Bronchial epithelial cell (primary cell): ENCODE results near the gene DHX9. TPM values are rescaled to one million over a fixed set of nuclear protein-coding genes. Genes with fewer than 3 reads are reported as not detected.

ENCODE experiments used
- DNase-seq: peaks from one replicate; pipeline ENCODE4 v3.0.0-alpha.2; 2010; ENCODE audit warnings: low read depth
- FAIRE-seq: peaks from 2 replicates; lab custom pipeline; 2011; peaks lifted over from hg19 to GRCh38; lab: Jason Lieb, UNC
- H3K27me3 ChIP-seq: 2 replicates; pipeline ENCODE4 v1.5.1; 2011; ENCODE audit warnings: low read length; ENCODE audit not compliant: control insufficient read depth, insufficient read depth
- H3K36me3 ChIP-seq: 2 replicates; pipeline ENCODE4 v1.5.1; 2011; ENCODE audit warnings: low read length; ENCODE audit not compliant: control insufficient read depth, insufficient read depth
- H3K4me3 ChIP-seq: 2 replicates; pipeline ENCODE4 v1.5.1; 2011; ENCODE audit warnings: mild to moderate bottlenecking, low read depth, low read length, control low read depth
- total RNA-seq: library from RNA; depleted of rRNA; stranded (reverse); fragments of >200 nt; gene quantifications from 2 replicates; pipeline ENCODE4 v1.2.1, GENCODE V29; 2014
- TF ChIP-seq, protein P1 (sequence below): IDR thresholded peaks from 2 replicates; pipeline ENCODE4 v1.5.1; 2011; ENCODE audit warnings: mild to moderate bottlenecking, moderate library complexity, low read length, control low read depth, inconsistent platforms; ENCODE audit not compliant: insufficient read depth, severe bottlenecking

DHX9 gene
- total RNA-seq, 1 donor from 2014 or later, result 96.9 TPM

DNA sequence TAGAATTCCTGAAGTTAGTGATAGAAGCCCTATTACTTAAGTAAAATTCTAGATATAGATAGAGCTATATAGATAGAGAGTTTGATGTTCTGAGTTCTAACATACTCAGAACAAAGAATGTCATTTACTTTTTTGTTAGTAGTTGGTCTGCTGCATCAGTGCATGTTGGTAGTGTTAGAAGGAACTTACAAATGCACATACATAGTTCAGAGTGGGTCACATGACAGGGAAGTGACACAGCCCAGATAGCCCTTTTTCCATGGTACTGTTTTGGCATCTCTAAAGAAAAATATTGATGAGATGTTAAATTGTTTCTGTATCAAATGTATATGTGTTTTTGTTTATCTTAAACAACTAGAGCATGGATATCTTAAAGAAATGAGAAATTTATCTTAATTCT is 45.7 kb downstream of the DHX9 start:
- Histone ChIP-seq H3K36me3 (peaks cover 26% of the 10 kb centered on the region), H3K27me3 (no peaks in the 10 kb centered on the region), H3K4me3 (no peak overlapping the region)
- no peak for DNase-seq
- no peak for FAIRE-seq
- TF ChIP-seq, protein P1, sequence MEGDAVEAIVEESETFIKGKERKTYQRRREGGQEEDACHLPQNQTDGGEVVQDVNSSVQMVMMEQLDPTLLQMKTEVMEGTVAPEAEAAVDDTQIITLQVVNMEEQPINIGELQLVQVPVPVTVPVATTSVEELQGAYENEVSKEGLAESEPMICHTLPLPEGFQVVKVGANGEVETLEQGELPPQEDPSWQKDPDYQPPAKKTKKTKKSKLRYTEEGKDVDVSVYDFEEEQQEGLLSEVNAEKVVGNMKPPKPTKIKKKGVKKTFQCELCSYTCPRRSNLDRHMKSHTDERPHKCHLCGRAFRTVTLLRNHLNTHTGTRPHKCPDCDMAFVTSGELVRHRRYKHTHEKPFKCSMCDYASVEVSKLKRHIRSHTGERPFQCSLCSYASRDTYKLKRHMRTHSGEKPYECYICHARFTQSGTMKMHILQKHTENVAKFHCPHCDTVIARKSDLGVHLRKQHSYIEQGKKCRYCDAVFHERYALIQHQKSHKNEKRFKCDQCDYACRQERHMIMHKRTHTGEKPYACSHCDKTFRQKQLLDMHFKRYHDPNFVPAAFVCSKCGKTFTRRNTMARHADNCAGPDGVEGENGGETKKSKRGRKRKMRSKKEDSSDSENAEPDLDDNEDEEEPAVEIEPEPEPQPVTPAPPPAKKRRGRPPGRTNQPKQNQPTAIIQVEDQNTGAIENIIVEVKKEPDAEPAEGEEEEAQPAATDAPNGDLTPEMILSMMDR, result no peak

DNA sequence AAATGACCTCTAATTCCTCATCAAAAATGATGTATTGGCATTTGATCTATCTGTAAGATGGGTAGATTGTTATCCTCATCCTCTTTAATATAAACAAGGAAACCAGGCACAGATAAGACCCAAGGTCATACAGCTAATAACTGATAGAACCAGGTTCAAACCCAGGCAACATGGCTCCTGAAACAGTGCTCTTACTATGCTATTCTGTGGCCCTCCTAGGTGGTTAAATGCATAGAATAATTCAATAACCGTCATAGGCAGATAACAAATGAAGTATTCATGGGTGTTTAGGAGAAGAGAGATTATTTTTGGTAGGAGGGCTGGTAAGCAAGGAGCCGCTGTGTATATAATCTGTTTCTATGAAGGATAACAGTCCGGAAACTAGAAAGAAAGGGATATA is 46.4 kb downstream of the DHX9 start:
- Histone ChIP-seq H3K4me3 (no peak overlapping the region), H3K27me3 (no peaks in the 10 kb centered on the region), H3K36me3 (peaks cover 25% of the 10 kb centered on the region)
- no peak for DNase-seq
- TF ChIP-seq, protein P1, result no peak
- FAIRE-seq, result no peak

DNA sequence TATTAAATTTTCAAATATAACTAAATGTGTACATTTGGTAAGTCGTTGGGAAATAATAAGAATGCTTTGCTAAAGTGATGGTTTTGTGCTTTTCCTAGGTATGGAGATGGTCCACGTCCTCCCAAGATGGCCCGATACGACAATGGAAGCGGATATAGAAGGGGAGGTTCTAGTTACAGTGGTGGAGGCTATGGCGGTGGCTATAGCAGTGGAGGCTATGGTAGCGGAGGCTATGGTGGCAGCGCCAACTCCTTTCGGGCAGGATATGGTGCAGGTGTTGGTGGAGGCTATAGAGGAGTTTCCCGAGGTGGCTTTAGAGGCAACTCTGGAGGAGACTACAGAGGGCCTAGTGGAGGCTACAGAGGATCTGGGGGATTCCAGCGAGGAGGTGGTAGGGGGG is 47.8 kb downstream of the DHX9 start:
- Histone ChIP-seq H3K36me3 (peaks cover 19% of the 10 kb centered on the region), H3K4me3 (no peak overlapping the region), H3K27me3 (no peaks in the 10 kb centered on the region)
- DNase-seq, result no peak
- TF ChIP-seq, protein P1, result no peak
- no peak for FAIRE-seq

DNA sequence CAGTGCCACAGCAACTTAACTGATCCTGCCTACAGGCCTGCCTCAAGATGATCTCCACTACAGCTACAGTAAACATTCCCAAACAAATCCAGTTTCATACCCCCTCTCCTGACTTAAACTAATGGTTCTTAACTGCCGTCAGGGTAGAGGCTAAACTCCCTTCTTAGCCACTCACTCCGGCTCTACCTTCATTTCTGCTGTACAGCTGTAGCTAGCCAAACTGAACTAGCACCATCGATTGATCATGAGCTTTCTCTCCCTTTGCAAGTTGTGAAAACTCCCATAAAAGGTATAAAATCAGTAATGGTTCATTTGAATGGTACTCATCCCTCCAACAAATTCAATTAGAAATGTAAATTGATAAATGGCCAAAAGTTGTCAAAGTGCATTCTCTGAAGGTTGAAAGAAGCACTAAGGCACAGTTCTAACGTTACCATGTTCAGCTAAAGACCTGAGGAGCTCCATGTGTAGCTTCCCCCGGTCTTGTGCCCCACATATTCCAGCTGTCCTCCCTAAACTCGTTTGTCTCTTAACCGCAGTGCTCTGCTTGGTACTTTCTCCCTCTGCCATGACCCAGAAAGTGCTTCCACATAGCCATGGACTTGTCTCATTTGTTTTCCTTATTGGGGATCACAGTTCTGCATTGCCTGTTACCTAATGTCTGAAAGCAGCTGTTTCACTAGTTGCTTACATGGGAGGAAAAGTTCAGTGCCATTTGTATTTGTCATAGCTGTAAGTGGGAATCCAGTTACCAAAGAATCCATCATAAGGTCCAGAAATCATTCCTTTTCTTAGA is 49.8 kb downstream of the DHX9 start:
- no peak overlapping the region for H3K4me3 ChIP-seq
- peaks cover 13% of the 10 kb centered on the region for H3K36me3 ChIP-seq
- TF ChIP-seq, protein P1, result no peak
- FAIRE-seq (no peak), DNase-seq (no peak)
- no peaks in the 10 kb centered on the region for H3K27me3 ChIP-seq

DNA sequence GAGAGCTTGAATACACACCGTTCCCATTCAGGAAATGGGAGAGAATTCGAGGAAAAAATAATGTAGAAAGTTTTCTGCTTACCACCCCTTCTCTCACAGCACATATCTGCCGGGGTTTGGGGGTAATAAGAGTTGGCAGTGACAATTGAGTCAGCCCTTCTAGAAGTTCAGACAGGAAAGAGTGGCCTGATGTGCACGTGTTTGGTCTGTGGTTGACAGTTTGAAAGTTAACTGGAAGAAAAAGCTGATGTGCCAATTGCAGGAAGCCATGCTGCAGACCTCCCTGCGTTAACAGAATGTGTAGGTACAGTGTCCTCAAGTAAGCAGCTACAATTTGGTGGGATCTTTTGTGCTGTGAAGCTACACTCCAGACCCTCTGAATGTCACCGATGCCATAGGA is 50.9 kb downstream of the DHX9 start:
- TF ChIP-seq, protein P1, result no peak
- Histone ChIP-seq H3K36me3 (peaks cover 7% of the 10 kb centered on the region), H3K4me3 (no peak overlapping the region), H3K27me3 (no peaks in the 10 kb centered on the region)
- FAIRE-seq (no peak), DNase-seq (no peak)
